Measurements from ENCODE around the gene CDC7.

The CDC7 gene

GRCh38 chr1:91552091-91552490 lies 51.4 kb downstream of the CDC7 start:
- CTCF ChIA-PET, result interaction anchor here (1.0 kb wide), 1 partner anchor 22 kb away, joined by 3 read pairs; no protein-coding TSS in a partner anchor
- TF ChIP-seq CTCF (IDR thresholded peaks at IDR 0.05; ENCODE audit: control extremely low read depth, extremely low read depth, low read depth, missing control alignments), result no peak
- POLR2A ChIA-PET, result no interaction called here
- DNase-seq (ENCODE audit: extremely low spot score), result no peak

GRCh38 chr1:91552596-91552995 lies 51.9 kb downstream of the CDC7 start:
- ChIA-PET POLR2A (no interaction called here), CTCF (interaction anchor here (1.0 kb wide), 1 partner anchor 23 kb away, joined by 3 read pairs; no protein-coding TSS in a partner anchor)
- no peak for TF ChIP-seq CTCF (IDR thresholded peaks at IDR 0.05; ENCODE audit: control extremely low read depth, extremely low read depth, low read depth, missing control alignments)
- no peak for DNase-seq (ENCODE audit: extremely low spot score)

- CTCF ChIA-PET, result interaction anchor here (1.4 kb wide), 1 partner anchor 24 kb away, joined by 3 read pairs; no protein-coding TSS in a partner anchor
- TF ChIP-seq CTCF (IDR thresholded peaks at IDR 0.05; ENCODE audit: control extremely low read depth, extremely low read depth, low read depth, missing control alignments), result no peak
- POLR2A ChIA-PET, result no interaction called here
- no peak for DNase-seq (ENCODE audit: extremely low spot score)
Observed at GRCh38 chr1:91553177-91553591, 52.5 kb downstream of the CDC7 start.

GRCh38 chr1:91555074-91555730 lies 54.6 kb downstream of the CDC7 start:
- no peak for DNase-seq (ENCODE audit: extremely low spot score)
- ChIA-PET CTCF (interaction anchor here (1.0 to 1.4 kb wide), 2 partner anchors 14 to 33 kb away, joined by 3 read pairs; no protein-coding TSS in a partner anchor), POLR2A (no interaction called here)
- TF ChIP-seq CTCF (IDR thresholded peaks at IDR 0.05; ENCODE audit: control extremely low read depth, extremely low read depth, low read depth, missing control alignments), result no peak

GRCh38 chr1:91555821-91556531 lies 55.3 kb downstream of the CDC7 start:
- no peak for TF ChIP-seq CTCF (IDR thresholded peaks at IDR 0.05; ENCODE audit: control extremely low read depth, extremely low read depth, low read depth, missing control alignments)
- DNase-seq (ENCODE audit: extremely low spot score), result no peak
- ChIA-PET CTCF (interaction anchor here (1.0 to 1.1 kb wide), 2 partner anchors 13 to 19 kb away, joined by 3 read pairs; no protein-coding TSS in a partner anchor), POLR2A (no interaction called here)

GRCh38 chr1:91556556-91556955 lies 55.9 kb downstream of the CDC7 start:
- ChIA-PET CTCF (interaction anchor here (1.0 to 1.5 kb wide), 3 partner anchors 12 to 27 kb away, joined by 3 to 5 read pairs (median 3); no protein-coding TSS in a partner anchor), POLR2A (no interaction called here)
- no peak for DNase-seq (ENCODE audit: extremely low spot score)
- TF ChIP-seq CTCF (IDR thresholded peaks at IDR 0.05; ENCODE audit: control extremely low read depth, extremely low read depth, low read depth, missing control alignments), result no peak
